Ishikawa (cell line): ENCODE results near the gene LPP.

ENCODE experiments used
- EP300 ChIP-seq: IDR thresholded peaks from 2 replicates; pipeline ENCODE4 v1.6.1; 2012; ENCODE audit warnings: borderline replicate concordance
- RAD21 ChIP-seq: IDR thresholded peaks from 2 replicates; pipeline ENCODE4 v1.6.1; 2012; ENCODE audit warnings: low read depth
- TF ChIP-seq, protein P1 (sequence below): IDR thresholded peaks from 2 replicates; pipeline ENCODE4 v1.6.1; 2012; ENCODE audit warnings: low read depth, mild to moderate bottlenecking

DNA sequence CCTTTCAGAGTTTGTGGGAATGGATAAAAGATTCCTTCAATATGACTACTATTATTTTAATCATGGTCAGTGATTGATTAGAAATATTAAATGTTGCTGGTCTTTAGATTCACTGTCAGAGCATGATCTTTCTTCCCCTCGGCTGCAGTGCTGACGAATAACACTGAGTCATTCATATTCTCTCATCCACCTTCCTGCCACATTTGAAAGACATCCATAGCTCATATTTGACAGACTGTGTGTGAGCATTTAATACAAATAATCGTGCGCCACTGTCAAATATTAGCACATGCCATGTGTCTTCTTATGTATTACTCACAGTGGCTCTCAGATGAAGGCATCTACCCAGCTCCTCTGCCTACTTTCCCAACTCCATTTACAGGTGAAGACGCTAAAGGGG lies 541.3 kb downstream of the LPP start:
- TF ChIP-seq EP300: no peak
- TF ChIP-seq, protein P1, sequence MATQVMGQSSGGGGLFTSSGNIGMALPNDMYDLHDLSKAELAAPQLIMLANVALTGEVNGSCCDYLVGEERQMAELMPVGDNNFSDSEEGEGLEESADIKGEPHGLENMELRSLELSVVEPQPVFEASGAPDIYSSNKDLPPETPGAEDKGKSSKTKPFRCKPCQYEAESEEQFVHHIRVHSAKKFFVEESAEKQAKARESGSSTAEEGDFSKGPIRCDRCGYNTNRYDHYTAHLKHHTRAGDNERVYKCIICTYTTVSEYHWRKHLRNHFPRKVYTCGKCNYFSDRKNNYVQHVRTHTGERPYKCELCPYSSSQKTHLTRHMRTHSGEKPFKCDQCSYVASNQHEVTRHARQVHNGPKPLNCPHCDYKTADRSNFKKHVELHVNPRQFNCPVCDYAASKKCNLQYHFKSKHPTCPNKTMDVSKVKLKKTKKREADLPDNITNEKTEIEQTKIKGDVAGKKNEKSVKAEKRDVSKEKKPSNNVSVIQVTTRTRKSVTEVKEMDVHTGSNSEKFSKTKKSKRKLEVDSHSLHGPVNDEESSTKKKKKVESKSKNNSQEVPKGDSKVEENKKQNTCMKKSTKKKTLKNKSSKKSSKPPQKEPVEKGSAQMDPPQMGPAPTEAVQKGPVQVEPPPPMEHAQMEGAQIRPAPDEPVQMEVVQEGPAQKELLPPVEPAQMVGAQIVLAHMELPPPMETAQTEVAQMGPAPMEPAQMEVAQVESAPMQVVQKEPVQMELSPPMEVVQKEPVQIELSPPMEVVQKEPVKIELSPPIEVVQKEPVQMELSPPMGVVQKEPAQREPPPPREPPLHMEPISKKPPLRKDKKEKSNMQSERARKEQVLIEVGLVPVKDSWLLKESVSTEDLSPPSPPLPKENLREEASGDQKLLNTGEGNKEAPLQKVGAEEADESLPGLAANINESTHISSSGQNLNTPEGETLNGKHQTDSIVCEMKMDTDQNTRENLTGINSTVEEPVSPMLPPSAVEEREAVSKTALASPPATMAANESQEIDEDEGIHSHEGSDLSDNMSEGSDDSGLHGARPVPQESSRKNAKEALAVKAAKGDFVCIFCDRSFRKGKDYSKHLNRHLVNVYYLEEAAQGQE: no peak
- no peak for TF ChIP-seq RAD21
